B cell (primary cell): ENCODE measurements around the gene AUTS2. TPM values are rescaled to one million over a fixed set of nuclear protein-coding genes. Genes with fewer than 3 reads are reported as not detected.

Experiments
- ATAC-seq: fragments of 200-7000 bp; cut with Tn5 transposase; one replicate; pipeline ENCODE4 v1.10.0; 2021; ENCODE audit warnings: low read depth, mild to moderate bottlenecking, moderate number of reproducible peaks, moderate library complexity
- CTCF ChIA-PET: fragments of 350-600 bp; sonication (Branson Sonifier 250); formaldehyde crosslinking; loops from one replicate; lab custom pipeline; 2021; ENCODE audit warnings: antibody characterized with exemption, inconsistent platforms; lab: Charles Lee
- POLR2A ChIA-PET: fragments of 350-600 bp; sonication (Branson Sonifier 250); formaldehyde crosslinking; loops from one replicate; lab custom pipeline; 2021; ENCODE audit warnings: antibody characterized with exemption; lab: Charles Lee
- DNase-seq: peaks from one replicate; pipeline ENCODE4 v3.0.0; 2013
- H2AFZ ChIP-seq: 2 replicates; pipeline ENCODE4 v1.6.1; 2012; ENCODE audit warnings: mild to moderate bottlenecking, low read depth, low read length; ENCODE audit not compliant: insufficient read depth, poor library complexity, severe bottlenecking
- H3K27ac ChIP-seq, 2 donors: 1 replicate in 1 of 2; 2 replicates in 1 of 2; pipeline ENCODE4 v1.5.1; 2012 to 2013; ENCODE audit warnings: low read length in 2 of 2, mild to moderate bottlenecking in 2 of 2, moderate library complexity in 1 of 2
- H3K27me3 ChIP-seq, 4 experiments: fragments of 200-600 bp in 1 of 4; sonication (generic) in 1 of 4; replicated peaks in 1 of 4; 1 replicate in 2 of 4; 2 replicates in 2 of 4; pipeline versions ENCODE4 v1.6.1 to v1.7.0; 2013 to 2016; ENCODE audit warnings: low read length in 3 of 4, mild to moderate bottlenecking in 2 of 4, mixed read lengths in 1 of 4, moderate library complexity in 1 of 4; ENCODE audit not compliant: insufficient read depth in 4 of 4, control insufficient read depth in 3 of 4; ENCODE audit errors: control extremely low read depth in 1 of 4
- H3K36me3 ChIP-seq, 2 experiments: replicated peaks in 1 of 2; 1 replicate in 1 of 2; 2 replicates in 1 of 2; pipeline versions ENCODE4 v1.6.1 to v1.7.1; 2013; ENCODE audit warnings: low read length in 1 of 2; ENCODE audit not compliant: insufficient read depth in 2 of 2, control insufficient read depth in 1 of 2; ENCODE audit errors: control extremely low read depth in 1 of 2, extremely low read depth in 1 of 2
- H3K4me1 ChIP-seq, 2 donors: fragments of 200-600 bp in 1 of 2; sonication (generic) in 1 of 2; 1 replicate in 1 of 2; 2 replicates in 1 of 2; pipeline versions ENCODE4 v1.5.1 to v1.6.1; 2013 to 2017; ENCODE audit warnings: low read length in 2 of 2; ENCODE audit not compliant: control insufficient read depth in 2 of 2, insufficient read depth in 2 of 2
- H3K4me2 ChIP-seq: replicated peaks from 2 replicates; pipeline ENCODE3; 2012; ENCODE audit warnings: mild to moderate bottlenecking, low read depth, low read length; ENCODE audit not compliant: poor library complexity, severe bottlenecking
- H3K4me3 ChIP-seq, 5 experiments: fragments of 200-600 bp in 1 of 5; sonication (generic) in 1 of 5; 1 replicate in 3 of 5; 2 replicates in 2 of 5; pipeline versions ENCODE4 v1.5.1 to v1.7.0; 2011 to 2016; ENCODE audit warnings: low read length in 4 of 5, mild to moderate bottlenecking in 4 of 5, low read depth in 2 of 5, control low read depth in 1 of 5, moderate library complexity in 1 of 5; ENCODE audit not compliant: insufficient read depth in 1 of 5; ENCODE audit errors: control extremely low read depth in 1 of 5, extremely low read depth in 1 of 5
- H3K79me2 ChIP-seq: fragments of 200-600 bp; sonication (generic); one replicate; pipeline ENCODE4 v1.6.0; 2016; ENCODE audit warnings: low read length; ENCODE audit not compliant: control insufficient read depth, insufficient read depth
- H3K9ac ChIP-seq: fragments of 200-600 bp; sonication (generic); 2 replicates; pipeline ENCODE4 v1.6.1; 2017; ENCODE audit warnings: mild to moderate bottlenecking, low read length, moderate library complexity
- H3K9me3 ChIP-seq, 3 donors: one replicate each; pipeline versions ENCODE4 v1.6.1 to v1.7.1; 2013; ENCODE audit warnings: low read length in 2 of 3; ENCODE audit not compliant: control insufficient read depth in 2 of 3, insufficient read depth in 1 of 3; ENCODE audit errors: control extremely low read depth in 1 of 3
- H4K20me1 ChIP-seq: 2 replicates; pipeline ENCODE4 v1.6.0; 2012; ENCODE audit warnings: mild to moderate bottlenecking, low read length; ENCODE audit not compliant: insufficient read depth, control insufficient read depth, poor library complexity, severe bottlenecking
- H3K27ac Mint-ChIP-seq: one replicate; pipeline ENCODE4 v1.8.0; 2021; ENCODE audit warnings: mixed read lengths
- H3K27me3 Mint-ChIP-seq: one replicate; pipeline ENCODE4 v1.8.0; 2021; ENCODE audit warnings: mixed read lengths
- H3K4me1 Mint-ChIP-seq: one replicate; pipeline ENCODE4 v1.8.0; 2021; ENCODE audit warnings: mixed read lengths
- H3K4me3 Mint-ChIP-seq: one replicate; pipeline ENCODE4 v1.8.0; 2021; ENCODE audit warnings: mixed read lengths
- H3K9me3 Mint-ChIP-seq: one replicate; pipeline ENCODE4 v1.8.0; 2022; ENCODE audit warnings: mixed read lengths; ENCODE audit not compliant: insufficient read depth
- EZH2 ChIP-seq: IDR thresholded peaks from 2 replicates; pipeline ENCODE4 v1.6.1; 2012; ENCODE audit warnings: borderline replicate concordance, low read depth, mild to moderate bottlenecking, moderate library complexity, low read length; ENCODE audit not compliant: insufficient read depth, poor library complexity, severe bottlenecking
- WGBS: methylation state at CpG from one replicate; pipeline ENCODE4 v1.1.5; 2013; ENCODE audit warnings: missing lambda C conversion rate; ENCODE audit not compliant: insufficient coverage; 5-methylcytosine and 5-hydroxymethylcytosine counted together
- intact Hi-C: fragments of 100-400 bp; cut with micrococcal nuclease; formaldehyde crosslinking; loops from one replicate; pipeline ENCODE4 v1.10.0; 2022
- polyA plus RNA-seq: library from polyadenylated mRNA; depleted of rRNA; stranded (reverse); fragments of >200 nt; gene quantifications from 2 replicates; pipeline ENCODE4 v1.2.3, GENCODE V29; 2012
- total RNA-seq, 2 donors: library from RNA; stranded (reverse); fragments of 120-200 nt in 1 of 2; gene quantifications; 1 replicate in 1 of 2; 2 replicates in 1 of 2; pipeline versions ENCODE4 v1.2.3 to v1.2.4, GENCODE V29; 2013 to 2022
- TF ChIP-seq, protein P1 (sequence below): fragments of 200-600 bp; IDR thresholded peaks from one replicate; pipeline ENCODE4 v1.8.0; 2022; ENCODE audit warnings: antibody characterized with exemption, mild to moderate bottlenecking

Gene AUTS2
- total and polyA plus RNA-seq, 2 donors (not counting 1 experiment from before 2014, with no cell fraction given): 22.3 to 35.0 TPM

DNA sequence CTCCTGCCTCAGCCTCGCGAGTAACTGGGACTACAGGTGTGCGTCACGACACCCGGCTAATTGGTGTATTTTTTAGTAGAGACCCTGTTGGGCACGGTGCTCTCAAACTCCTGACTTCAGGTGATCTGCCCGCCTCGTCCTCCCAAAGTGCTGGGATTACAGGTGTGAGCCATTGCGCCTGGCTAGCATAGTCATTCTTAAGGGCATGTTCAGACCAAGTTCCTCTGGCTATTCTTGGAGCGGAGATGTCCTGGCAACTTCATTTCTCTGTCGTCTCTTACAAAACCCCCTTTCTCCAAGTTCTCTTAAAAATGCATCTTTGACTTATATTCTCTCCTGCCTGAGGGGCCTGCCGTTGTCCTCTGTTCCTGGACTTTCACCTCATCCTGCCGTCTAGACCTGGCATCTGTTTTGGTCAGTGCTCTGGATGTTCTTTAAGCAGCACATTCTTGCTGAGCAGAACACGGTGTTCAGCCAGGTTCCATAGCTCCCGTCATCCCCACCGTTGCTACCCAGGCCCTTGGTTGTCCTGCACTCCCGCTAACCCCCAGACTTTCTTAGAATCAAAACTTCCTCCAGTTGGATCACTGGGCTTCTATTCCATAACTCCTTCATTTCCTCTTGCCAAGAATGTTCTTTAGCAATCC is 1023.8 kb downstream of the AUTS2 start:
- no peak overlapping the region for H3K4me2 ChIP-seq
- no peak overlapping the region for H3K4me3 Mint-ChIP-seq
- no peaks in the 10 kb centered on the region for H3K36me3 ChIP-seq
- no peak overlapping the region for H3K27ac Mint-ChIP-seq
- no peaks in the 10 kb centered on the region for H3K4me1 Mint-ChIP-seq
- H3K9ac ChIP-seq: no peak overlapping the region
- H3K9me3 Mint-ChIP-seq: peaks cover 5% of the 10 kb centered on the region
- CTCF ChIA-PET: no interaction called here
- intact Hi-C loops: no loop called here
- no peaks in the 10 kb centered on the region for H3K9me3 ChIP-seq
- no peaks in the 10 kb centered on the region for H3K27me3 ChIP-seq
- H3K4me3 ChIP-seq: no peak overlapping the region
- no peaks in the 10 kb centered on the region for H4K20me1 ChIP-seq
- no peak overlapping the region for H3K27ac ChIP-seq
- no peak overlapping the region for H2AFZ ChIP-seq
- POLR2A ChIA-PET: no interaction called here
- DNase-seq: no peak
- H3K27me3 Mint-ChIP-seq: no peaks in the 10 kb centered on the region
- no peaks in the 10 kb centered on the region for H3K79me2 ChIP-seq
- 85% methylated on average over 15 of the region's 17 CpGs for WGBS
- ATAC-seq: no peak
- no peak for TF ChIP-seq EZH2
- TF ChIP-seq, protein P1, sequence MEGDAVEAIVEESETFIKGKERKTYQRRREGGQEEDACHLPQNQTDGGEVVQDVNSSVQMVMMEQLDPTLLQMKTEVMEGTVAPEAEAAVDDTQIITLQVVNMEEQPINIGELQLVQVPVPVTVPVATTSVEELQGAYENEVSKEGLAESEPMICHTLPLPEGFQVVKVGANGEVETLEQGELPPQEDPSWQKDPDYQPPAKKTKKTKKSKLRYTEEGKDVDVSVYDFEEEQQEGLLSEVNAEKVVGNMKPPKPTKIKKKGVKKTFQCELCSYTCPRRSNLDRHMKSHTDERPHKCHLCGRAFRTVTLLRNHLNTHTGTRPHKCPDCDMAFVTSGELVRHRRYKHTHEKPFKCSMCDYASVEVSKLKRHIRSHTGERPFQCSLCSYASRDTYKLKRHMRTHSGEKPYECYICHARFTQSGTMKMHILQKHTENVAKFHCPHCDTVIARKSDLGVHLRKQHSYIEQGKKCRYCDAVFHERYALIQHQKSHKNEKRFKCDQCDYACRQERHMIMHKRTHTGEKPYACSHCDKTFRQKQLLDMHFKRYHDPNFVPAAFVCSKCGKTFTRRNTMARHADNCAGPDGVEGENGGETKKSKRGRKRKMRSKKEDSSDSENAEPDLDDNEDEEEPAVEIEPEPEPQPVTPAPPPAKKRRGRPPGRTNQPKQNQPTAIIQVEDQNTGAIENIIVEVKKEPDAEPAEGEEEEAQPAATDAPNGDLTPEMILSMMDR: no peak
- no peaks in the 10 kb centered on the region for H3K4me1 ChIP-seq

DNA sequence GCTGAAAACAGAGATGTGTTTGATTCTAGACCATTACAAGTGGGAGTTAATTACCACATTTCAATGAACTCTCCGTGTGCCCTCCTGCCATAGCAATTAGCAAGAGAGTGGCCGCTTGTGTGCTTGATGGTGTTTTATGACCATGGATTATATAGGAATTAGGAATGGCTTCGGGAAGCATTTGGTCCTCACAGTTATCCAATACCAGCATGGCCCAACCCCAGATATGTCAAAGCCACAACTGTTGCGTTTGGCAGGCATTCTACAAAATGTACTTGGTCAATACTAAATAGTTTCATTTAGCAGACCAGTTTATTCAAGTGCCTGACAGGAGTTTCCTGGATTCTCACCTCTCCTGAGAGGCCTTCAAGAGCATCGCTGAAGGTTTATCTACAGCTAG is 1024.7 kb downstream of the AUTS2 start:
- H3K4me1 ChIP-seq: no peaks in the 10 kb centered on the region

More for the DNA sequence above, 1024.7 kb downstream of the AUTS2 start:
- CTCF ChIA-PET: no interaction called here
- Histone ChIP-seq H3K27me3 (no peaks in the 10 kb centered on the region), H4K20me1 (no peaks in the 10 kb centered on the region), H3K27ac (no peak overlapping the region), H2AFZ (no peak overlapping the region), H3K9ac (no peak overlapping the region), H3K36me3 (no peaks in the 10 kb centered on the region), H3K9me3 (no peaks in the 10 kb centered on the region), H3K4me3 (no peak overlapping the region), H3K4me2 (no peak overlapping the region), H3K79me2 (no peaks in the 10 kb centered on the region)
- Mint-ChIP-seq H3K9me3 (peaks cover 5% of the 10 kb centered on the region), H3K27me3 (no peaks in the 10 kb centered on the region), H3K27ac (no peak overlapping the region), H3K4me1 (no peaks in the 10 kb centered on the region), H3K4me3 (no peak overlapping the region)
- 100% methylated on average over 1 of the region's 5 CpGs for WGBS
- intact Hi-C loops: no loop called here
- DNase-seq (no peak), ATAC-seq (no peak)
- TF ChIP-seq, protein P1: no peak
- no peak for TF ChIP-seq EZH2
- POLR2A ChIA-PET: no interaction called here
